T-helper 2 cell treated with Interferon-gamma antibody and Interleukin-4, amounts not matched to agents 100 ng/mL and 5 ng/mL, for 36 hours (primary cell): ENCODE results near the gene ACTN3. TPM values are rescaled to one million over a fixed set of nuclear protein-coding genes. Genes with fewer than 3 reads are reported as not detected.
"Not testable (repeated sequence)": the region's sequence is repeated elsewhere in the genome, so short reads cannot be mapped to it uniquely, and the experiment has no call there.

Experiments used
- intact Hi-C: fragments of 100-400 bp; cut with micrococcal nuclease; formaldehyde crosslinking; loops from one replicate; pipeline ENCODE4 v1.15.1; 2023
- total RNA-seq: library from RNA; stranded (reverse); gene quantifications from 2 replicates; pipeline ENCODE4 v1.2.3, GENCODE V29; 2022

Gene ACTN3
- total RNA-seq, 1 donor from 2014 or later, result 0.05 TPM

- intact Hi-C loops, result no loop called here
Observed at GRCh38 chr11:66543263-66544107, 3.2 kb upstream of the ACTN3 start.

GRCh38 chr11:66544952-66545351 is 1.8 kb upstream of the ACTN3 start:
- intact Hi-C loops, result not testable (repeated sequence)

- intact Hi-C loops, result loop anchor here (1.0 kb wide), 3 partner anchors 47 to 131 kb away; partner anchors contain the start of genes CCDC87, CCS, DPP3 and RBM4B
Observed at GRCh38 chr11:66545701-66546367, 869 bp upstream of the ACTN3 start, which contains the start of gene ZDHHC24. TSS of gene ZDHHC24 (minus strand) at chr11:66546048. CDS start at chr11:66546003, 45 bp downstream.

- intact Hi-C loops, result loop anchor here (1.0 kb wide), 3 partner anchors 46 to 130 kb away; partner anchors contain the start of genes CCDC87, CCS, DPP3 and RBM4B
Observed at GRCh38 chr11:66546966-66547661, 411 bp downstream of the ACTN3 start.

- intact Hi-C loops, result no loop called here
Observed at GRCh38 chr11:66547662-66548009, 933 bp downstream of the ACTN3 start.

- intact Hi-C loops, result no loop called here
Observed at GRCh38 chr11:66548041-66548440, 1.3 kb downstream of the ACTN3 start.

- intact Hi-C loops, result no loop called here
Observed at GRCh38 chr11:66548774-66549630, 2.3 kb downstream of the ACTN3 start.

GRCh38 chr11:66549696-66550095 is 3.0 kb downstream of the ACTN3 start:
- intact Hi-C loops, result no loop called here

- intact Hi-C loops, result no loop called here
Observed at GRCh38 chr11:66550887-66551286, 4.2 kb downstream of the ACTN3 start.

GRCh38 chr11:66554602-66555001 is 7.9 kb downstream of the ACTN3 start:
- intact Hi-C loops, result no loop called here

GRCh38 chr11:66555416-66555815 is 8.7 kb downstream of the ACTN3 start:
- intact Hi-C loops, result no loop called here

GRCh38 chr11:66556086-66556485 is 9.4 kb downstream of the ACTN3 start:
- intact Hi-C loops, result no loop called here

GRCh38 chr11:66557733-66558326 is 11.1 kb downstream of the ACTN3 start:
- intact Hi-C loops, result no loop called here

GRCh38 chr11:66559142-66559865 is 12.6 kb downstream of the ACTN3 start:
- intact Hi-C loops, result no loop called here

- intact Hi-C loops, result no loop called here
Observed at GRCh38 chr11:66559866-66560676, 13.4 kb downstream of the ACTN3 start.

- intact Hi-C loops, result no loop called here
Observed at GRCh38 chr11:66561178-66561974, 14.7 kb downstream of the ACTN3 start.

- intact Hi-C loops, result no loop called here
Observed at GRCh38 chr11:66561975-66562248, 15.2 kb downstream of the ACTN3 start.

GRCh38 chr11:66562275-66562674 is 15.6 kb downstream of the ACTN3 start:
- intact Hi-C loops, result no loop called here
